Astrocyte (in vitro differentiated cells and primary cell): Measurements from ENCODE around the gene IQGAP1. TPM values are rescaled to one million over a fixed set of nuclear protein-coding genes. Genes with fewer than 3 reads are reported as not detected.

ENCODE experiments used
- DNase-seq: peaks from one replicate; pipeline ENCODE4 v3.0.0-alpha.2; 2010; ENCODE audit warnings: low read depth
- FAIRE-seq: peaks from 2 replicates; lab custom pipeline; 2011; peaks lifted over from hg19 to GRCh38; lab: Jason Lieb, UNC
- H2AFZ ChIP-seq: 2 replicates; pipeline ENCODE4 v1.6.0; 2012; ENCODE audit warnings: low read depth, low read length, inconsistent platforms
- H3K27ac ChIP-seq: 2 replicates; pipeline ENCODE4 v1.5.1; 2011; ENCODE audit warnings: low read depth, low read length, inconsistent platforms
- H3K27me3 ChIP-seq: 2 replicates; pipeline ENCODE4 v1.6.0; 2011; ENCODE audit warnings: low read length, inconsistent platforms; ENCODE audit not compliant: insufficient read depth
- H3K36me3 ChIP-seq: 2 replicates; pipeline ENCODE4 v1.5.1; 2011; ENCODE audit warnings: low read length, inconsistent platforms; ENCODE audit not compliant: insufficient read depth
- H3K4me1 ChIP-seq: 2 replicates; pipeline ENCODE4 v1.5.1; 2011; ENCODE audit warnings: low read length, inconsistent platforms; ENCODE audit not compliant: insufficient read depth
- H3K4me2 ChIP-seq: 2 replicates; pipeline ENCODE4 v1.6.0; 2012; ENCODE audit warnings: low read length, inconsistent platforms
- H3K4me3 ChIP-seq: 2 replicates; pipeline ENCODE4 v1.5.1; 2011; ENCODE audit warnings: low read depth, mild to moderate bottlenecking, low read length, inconsistent platforms; ENCODE audit not compliant: insufficient read depth
- H3K79me2 ChIP-seq: 2 replicates; pipeline ENCODE4 v1.6.0; 2012; ENCODE audit warnings: mild to moderate bottlenecking, low read length, inconsistent platforms; ENCODE audit not compliant: insufficient read depth
- H3K9ac ChIP-seq: 2 replicates; pipeline ENCODE4 v1.6.0; 2012; ENCODE audit warnings: mild to moderate bottlenecking, low read length, inconsistent platforms
- H3K9me3 ChIP-seq: 2 replicates; pipeline ENCODE4 v1.5.1; 2012; ENCODE audit warnings: low read depth, mild to moderate bottlenecking, low read length, inconsistent platforms; ENCODE audit not compliant: insufficient read depth
- H4K20me1 ChIP-seq: 2 replicates; pipeline ENCODE4 v1.6.0; 2012; ENCODE audit warnings: low read length, inconsistent platforms; ENCODE audit not compliant: insufficient read depth
- H3K27ac Mint-ChIP-seq: one replicate; pipeline ENCODE4 v1.8.0; 2021; ENCODE audit warnings: mild to moderate bottlenecking, mixed read lengths; ENCODE audit not compliant: unreplicated experiment
- H3K27me3 Mint-ChIP-seq: one replicate; pipeline ENCODE4 v1.8.0; 2021; ENCODE audit warnings: low read depth, mixed read lengths; ENCODE audit not compliant: unreplicated experiment
- H3K36me3 Mint-ChIP-seq: one replicate; pipeline ENCODE4 v1.8.0; 2021; ENCODE audit warnings: low read depth, mixed read lengths; ENCODE audit not compliant: unreplicated experiment
- H3K4me1 Mint-ChIP-seq: one replicate; pipeline ENCODE4 v1.8.0; 2021; ENCODE audit warnings: low read depth, mixed read lengths; ENCODE audit not compliant: unreplicated experiment
- H3K4me3 Mint-ChIP-seq: one replicate; pipeline ENCODE4 v1.8.0; 2021; ENCODE audit warnings: mild to moderate bottlenecking, moderate library complexity, mixed read lengths; ENCODE audit not compliant: unreplicated experiment
- H3K9me3 Mint-ChIP-seq: one replicate; pipeline ENCODE4 v1.8.0; 2021; ENCODE audit warnings: mild to moderate bottlenecking, mixed read lengths; ENCODE audit not compliant: unreplicated experiment
- CTCF ChIP-seq: IDR thresholded peaks from 2 replicates; pipeline ENCODE4 v1.5.1; 2011; ENCODE audit warnings: low read depth, mild to moderate bottlenecking, inconsistent platforms, low read length, moderate library complexity; ENCODE audit not compliant: insufficient read depth
- EZH2 ChIP-seq: IDR thresholded peaks from 2 replicates; pipeline ENCODE4 v1.6.1; 2012; ENCODE audit warnings: mild to moderate bottlenecking, low read length, inconsistent platforms; ENCODE audit not compliant: insufficient read depth
- total RNA-seq: library from RNA; stranded (reverse); gene quantifications from 2 replicates; pipeline ENCODE4 v1.2.1, GENCODE V29; 2021

IQGAP1 gene
- total RNA-seq, 1 donor from 2014 or later, result 226 TPM

- Histone ChIP-seq H3K4me1 (no peaks in the 10 kb centered on the region), H3K4me3 (no peak overlapping the region), H2AFZ (no peak overlapping the region), H4K20me1 (peaks cover 35% of the 10 kb centered on the region), H3K79me2 (no peaks in the 10 kb centered on the region), H3K9ac (no peak overlapping the region), H3K9me3 (no peaks in the 10 kb centered on the region), H3K27me3 (no peaks in the 10 kb centered on the region), H3K4me2 (no peak overlapping the region), H3K36me3 (peaks cover 62% of the 10 kb centered on the region), H3K27ac (no peak overlapping the region)
- Mint-ChIP-seq H3K36me3 (peaks cover 30% of the 10 kb centered on the region), H3K9me3 (no peaks in the 10 kb centered on the region), H3K27me3 (no peaks in the 10 kb centered on the region), H3K4me3 (no peak overlapping the region), H3K27ac (no peak overlapping the region), H3K4me1 (peaks cover 18% of the 10 kb centered on the region)
- DNase-seq (no peak), FAIRE-seq (no peak)
- no peak for TF ChIP-seq CTCF
- no peak for TF ChIP-seq EZH2
Observed at GRCh38 chr15:90483637-90484036, 95.6 kb downstream of the IQGAP1 start.

- DNase-seq (no peak), FAIRE-seq (no peak)
- H3K4me3 ChIP-seq, result no peak overlapping the region
- TF ChIP-seq CTCF (no peak), EZH2 (no peak)
- H3K36me3 Mint-ChIP-seq, result peaks cover 22% of the 10 kb centered on the region
- no peak overlapping the region for H3K9ac ChIP-seq
- H3K27ac Mint-ChIP-seq, result no peak overlapping the region
- H3K79me2 ChIP-seq, result no peaks in the 10 kb centered on the region
- H3K4me3 Mint-ChIP-seq, result no peak overlapping the region
- H4K20me1 ChIP-seq, result peaks cover 15% of the 10 kb centered on the region
- no peaks in the 10 kb centered on the region for H3K27me3 Mint-ChIP-seq
- no peaks in the 10 kb centered on the region for H3K4me1 Mint-ChIP-seq
- H3K27me3 ChIP-seq, result no peaks in the 10 kb centered on the region
- no peak overlapping the region for H3K4me2 ChIP-seq
- H3K9me3 ChIP-seq, result no peaks in the 10 kb centered on the region
- H3K36me3 ChIP-seq, result peaks cover 82% of the 10 kb centered on the region
- no peak overlapping the region for H2AFZ ChIP-seq
- no peaks in the 10 kb centered on the region for H3K9me3 Mint-ChIP-seq
- H3K27ac ChIP-seq, result no peak overlapping the region
- no peaks in the 10 kb centered on the region for H3K4me1 ChIP-seq
Observed at GRCh38 chr15:90487186-90487585, 99.1 kb downstream of the IQGAP1 start.

GRCh38 chr15:90489514-90489913 lies 101.5 kb downstream of the IQGAP1 start:
- no peak overlapping the region for H3K27ac ChIP-seq
- Mint-ChIP-seq H3K4me1 (no peaks in the 10 kb centered on the region), H3K4me3 (no peak overlapping the region), H3K27ac (no peak overlapping the region), H3K27me3 (no peaks in the 10 kb centered on the region), H3K9me3 (no peaks in the 10 kb centered on the region), H3K36me3 (peaks cover 26% of the 10 kb centered on the region)
- H3K4me2 ChIP-seq, result no peak overlapping the region
- DNase-seq (no peak), FAIRE-seq (no peak)
- H2AFZ ChIP-seq, result no peak overlapping the region
- no peaks in the 10 kb centered on the region for H3K27me3 ChIP-seq
- no peaks in the 10 kb centered on the region for H3K79me2 ChIP-seq
- H3K4me1 ChIP-seq, result no peaks in the 10 kb centered on the region
- H3K4me3 ChIP-seq, result no peak overlapping the region
- no peak overlapping the region for H3K9ac ChIP-seq
- peaks cover 81% of the 10 kb centered on the region for H3K36me3 ChIP-seq
- no peak for TF ChIP-seq CTCF
- no peak for TF ChIP-seq EZH2
- no peaks in the 10 kb centered on the region for H3K9me3 ChIP-seq
- H4K20me1 ChIP-seq, result peaks cover 15% of the 10 kb centered on the region
